ENCODE results near the gene PCDHA1.

- TF ChIP-seq CTCF (IDR thresholded peaks at IDR 0.05), result no peak
- TF ChIP-seq POLR2A (IDR thresholded peaks at IDR 0.05), result no peak
Observed at GRCh38 chr5:140801494-140801841, 15.5 kb downstream of the PCDHA1 start.

Measured in lower leg skin (tissue), 3 donors.